Subcutaneous abdominal adipose tissue (tissue), 5 donors: ENCODE results near the gene PFN4.

Experiments
- H3K27ac ChIP-seq: one replicate; pipeline ENCODE4 v1.7.0; 2013; ENCODE audit warnings: low read depth, mild to moderate bottlenecking, inconsistent platforms, low read length, moderate library complexity
- H3K27me3 ChIP-seq, 5 donors: one replicate each; pipeline ENCODE4 v1.7.0; 2013; ENCODE audit warnings: low read length in 5 of 5, inconsistent platforms in 1 of 5; ENCODE audit not compliant: control insufficient read depth in 5 of 5, insufficient read depth in 4 of 5
- H3K36me3 ChIP-seq, 5 donors: one replicate each; pipeline ENCODE4 v1.7.0; 2013; ENCODE audit warnings: low read length in 5 of 5; ENCODE audit not compliant: control insufficient read depth in 5 of 5, insufficient read depth in 5 of 5
- H3K4me1 ChIP-seq, 5 donors: one replicate each; pipeline ENCODE4 v1.7.0; 2013; ENCODE audit warnings: low read length in 5 of 5, mild to moderate bottlenecking in 3 of 5, moderate library complexity in 1 of 5; ENCODE audit not compliant: control insufficient read depth in 5 of 5, insufficient read depth in 5 of 5
- H3K4me3 ChIP-seq, 5 donors: one replicate each; pipeline ENCODE4 v1.7.0; 2013; ENCODE audit warnings: low read length in 5 of 5, low read depth in 1 of 5
- H3K9ac ChIP-seq, 5 donors: one replicate each; pipeline ENCODE4 v1.7.0; 2013; ENCODE audit warnings: low read length in 5 of 5, mild to moderate bottlenecking in 4 of 5, moderate library complexity in 3 of 5
- H3K9me3 ChIP-seq, 5 donors: one replicate each; pipeline ENCODE4 v1.7.0; 2013; ENCODE audit warnings: low read length in 5 of 5; ENCODE audit not compliant: control insufficient read depth in 5 of 5
- donor health status: healthy.
- donor health status: healthy.
- donor health status: healthy.
- donor health status: healthy.
- donor health status: healthy.

The PFN4 gene, protein sequence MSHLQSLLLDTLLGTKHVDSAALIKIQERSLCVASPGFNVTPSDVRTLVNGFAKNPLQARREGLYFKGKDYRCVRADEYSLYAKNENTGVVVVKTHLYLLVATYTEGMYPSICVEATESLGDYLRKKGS

GRCh38 chr2:24123195-24123921 lies at the start of gene PFN4, which contains the start of gene FAM228B:
Gene PFN4, minus strand, starts transcription at chr2:24123334. Its CDS starts 799 bp downstream, at chr2:24122535.
Gene FAM228B, plus strand, starts transcription at chr2:24123469. Its CDS starts 893 bp downstream, at chr2:24124362.
- peak within 1 kb of the TSS; percentile 88 for H3K27ac ChIP-seq
- H3K9ac ChIP-seq = peak within 1 kb of the TSS; percentile 80 to 97 (median 89)
- H3K9me3 ChIP-seq = no peaks in the 10 kb centered on the region
- peaks cover 0 to 4% (median 0%) of the 10 kb centered on the region in 5 donors for H3K36me3 ChIP-seq
- H3K27me3 ChIP-seq = no peaks in the 10 kb centered on the region
- peak within 1 kb of the TSS; percentile 70 to 94 (median 87) for H3K4me3 ChIP-seq
- peaks cover 0 to 26% (median 16%) of the 10 kb centered on the region in 5 donors for H3K4me1 ChIP-seq

DNA sequence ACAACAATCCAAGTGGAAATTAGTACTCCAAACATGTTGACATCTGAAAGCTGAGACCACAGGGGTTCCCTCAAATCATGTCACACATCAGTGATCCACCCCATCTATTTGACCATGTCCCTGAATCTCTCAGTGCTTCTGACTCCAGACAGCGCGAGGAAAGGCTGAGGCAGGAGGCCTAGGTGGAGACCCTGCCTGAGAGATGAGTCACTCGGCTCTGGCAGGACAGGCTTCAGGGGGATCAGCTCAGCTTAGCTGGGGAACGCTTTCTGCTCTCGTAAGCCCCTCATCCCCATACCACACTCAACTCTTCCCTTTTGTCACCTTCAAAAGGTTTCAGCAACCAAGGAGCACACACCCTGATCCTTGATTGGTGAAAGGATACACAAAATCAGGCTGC lies 45.9 kb upstream of the PFN4 start:
- H3K4me3 ChIP-seq = no peak overlapping the region
- peaks cover 0 to 5% (median 3%) of the 10 kb centered on the region in 5 donors for H3K36me3 ChIP-seq
- H3K27ac ChIP-seq = no peak overlapping the region
- no peaks in the 10 kb centered on the region for H3K27me3 ChIP-seq
- peaks cover 0 to 5% (median 5%) of the 10 kb centered on the region in 5 donors for H3K4me1 ChIP-seq
- no peak overlapping the region for H3K9ac ChIP-seq
- H3K9me3 ChIP-seq = no peaks in the 10 kb centered on the region

GRCh38 chr2:24164416-24164973 lies 41.4 kb upstream of the PFN4 start:
- H3K4me1 ChIP-seq = no peaks in the 10 kb centered on the region
- H3K9me3 ChIP-seq = peaks cover 0 to 3% (median 0%) of the 10 kb centered on the region in 5 donors
- H3K4me3 ChIP-seq = no peak overlapping the region
- no peak overlapping the region for H3K9ac ChIP-seq
- no peak overlapping the region for H3K27ac ChIP-seq
- H3K27me3 ChIP-seq = no peaks in the 10 kb centered on the region
- H3K36me3 ChIP-seq = peaks cover 4 to 13% (median 7%) of the 10 kb centered on the region in 5 donors

GRCh38 chr2:24163601-24164000 lies 40.5 kb upstream of the PFN4 start:
- Histone ChIP-seq H3K9ac (no peak overlapping the region), H3K36me3 (peaks cover 2 to 17% (median 9%) of the 10 kb centered on the region in 5 donors), H3K4me3 (no peak overlapping the region), H3K9me3 (peaks cover 0 to 3% (median 0%) of the 10 kb centered on the region in 5 donors), H3K27me3 (no peaks in the 10 kb centered on the region), H3K4me1 (no peaks in the 10 kb centered on the region), H3K27ac (no peak overlapping the region)

- H3K27me3 ChIP-seq = no peaks in the 10 kb centered on the region
- no peak overlapping the region for H3K4me3 ChIP-seq
- no peak overlapping the region for H3K27ac ChIP-seq
- H3K9me3 ChIP-seq = peaks cover 0 to 3% (median 0%) of the 10 kb centered on the region in 5 donors
- H3K4me1 ChIP-seq = no peaks in the 10 kb centered on the region
- H3K9ac ChIP-seq = no peak overlapping the region
- H3K36me3 ChIP-seq = peaks cover 2 to 18% (median 9%) of the 10 kb centered on the region in 5 donors
Observed at GRCh38 chr2:24163186-24163585, 40.1 kb upstream of the PFN4 start.

GRCh38 chr2:24162494-24162893 lies 39.4 kb upstream of the PFN4 start:
- no peaks in the 10 kb centered on the region for H3K4me1 ChIP-seq
- no peaks in the 10 kb centered on the region for H3K27me3 ChIP-seq
- H3K4me3 ChIP-seq = no peak overlapping the region
- no peak overlapping the region for H3K27ac ChIP-seq
- H3K36me3 ChIP-seq = peaks cover 2 to 24% (median 12%) of the 10 kb centered on the region in 5 donors
- no peak overlapping the region for H3K9ac ChIP-seq
- H3K9me3 ChIP-seq = peaks cover 0 to 3% (median 0%) of the 10 kb centered on the region in 5 donors

GRCh38 chr2:24160761-24161160 lies 37.6 kb upstream of the PFN4 start:
- Histone ChIP-seq H3K36me3 (peaks cover 2 to 24% (median 12%) of the 10 kb centered on the region in 5 donors), H3K27me3 (no peaks in the 10 kb centered on the region), H3K27ac (no peak overlapping the region), H3K4me1 (no peaks in the 10 kb centered on the region), H3K9ac (no peak overlapping the region), H3K9me3 (peaks cover 0 to 3% (median 0%) of the 10 kb centered on the region in 5 donors), H3K4me3 (no peak overlapping the region)

DNA sequence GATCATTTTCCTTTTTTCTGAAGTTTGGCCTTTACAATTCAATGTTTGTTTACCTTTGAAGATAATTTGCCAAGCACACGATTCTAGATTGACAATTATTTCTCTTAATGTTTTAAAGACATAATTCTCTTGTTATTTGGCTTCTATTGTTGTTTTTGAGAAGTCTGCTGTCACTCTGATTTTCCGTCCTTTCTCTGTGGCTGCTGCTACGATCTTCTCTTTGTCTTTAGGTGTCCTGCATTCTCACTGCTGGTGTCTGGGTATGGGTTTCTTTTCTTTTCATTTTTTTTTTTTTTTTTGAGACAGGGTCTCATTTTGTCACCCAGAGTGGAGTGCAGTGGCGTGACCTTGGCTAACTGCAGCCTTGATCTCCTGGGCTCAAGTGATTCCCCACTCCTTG lies 36.6 kb upstream of the PFN4 start:
- Histone ChIP-seq H3K9me3 (peaks cover 0 to 3% (median 0%) of the 10 kb centered on the region in 5 donors), H3K9ac (no peak overlapping the region), H3K36me3 (peaks cover 2 to 24% (median 12%) of the 10 kb centered on the region in 5 donors), H3K27ac (no peak overlapping the region), H3K4me1 (no peaks in the 10 kb centered on the region), H3K27me3 (no peaks in the 10 kb centered on the region), H3K4me3 (no peak overlapping the region)

DNA sequence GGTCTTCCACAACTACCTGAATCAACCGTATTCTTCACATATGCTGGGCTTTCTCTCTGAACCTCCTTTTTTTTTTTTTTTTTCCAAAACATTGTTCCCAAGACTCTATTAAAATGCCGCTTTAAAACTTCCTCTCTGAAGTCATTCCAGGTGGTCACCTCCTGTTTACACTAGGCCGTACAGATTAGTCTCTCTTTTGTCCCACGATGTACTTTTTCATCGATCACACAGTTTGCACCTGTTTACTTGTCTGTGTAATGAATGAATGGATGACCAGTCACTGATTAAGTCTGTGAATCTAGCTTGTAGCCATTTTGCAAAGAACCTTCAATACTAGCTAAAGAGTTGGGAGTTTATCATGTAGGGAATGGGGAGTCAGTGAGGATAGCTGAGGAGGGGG lies 35.0 kb upstream of the PFN4 start:
- H3K36me3 ChIP-seq = peaks cover 8 to 24% (median 21%) of the 10 kb centered on the region in 5 donors

GRCh38 chr2:24153478-24153877 lies 30.3 kb upstream of the PFN4 start:
- H3K9me3 ChIP-seq = no peaks in the 10 kb centered on the region
- H3K9ac ChIP-seq = no peak overlapping the region
- no peak overlapping the region for H3K4me3 ChIP-seq
- H3K27ac ChIP-seq = no peak overlapping the region
- H3K27me3 ChIP-seq = no peaks in the 10 kb centered on the region
- H3K36me3 ChIP-seq = peaks cover 14 to 24% (median 18%) of the 10 kb centered on the region in 5 donors
- H3K4me1 ChIP-seq = peaks cover 0 to 8% (median 0%) of the 10 kb centered on the region in 5 donors

More for the DNA sequence above, 35.0 kb upstream of the PFN4 start:
- peaks cover 0 to 3% (median 0%) of the 10 kb centered on the region in 5 donors for H3K9me3 ChIP-seq
- H3K27ac ChIP-seq = no peak overlapping the region
- H3K9ac ChIP-seq = no peak overlapping the region
- H3K27me3 ChIP-seq = no peaks in the 10 kb centered on the region
- H3K4me3 ChIP-seq = no peak overlapping the region
- peaks cover 0 to 7% (median 0%) of the 10 kb centered on the region in 5 donors for H3K4me1 ChIP-seq
